Vagina (tissue), 2 donors: Measurements from ENCODE around the gene CUX1.

ENCODE experiments used
- CTCF ChIP-seq, 3 experiments: fragments of 450-650 bp in 2 of 3; fragments of 200-600 bp in 1 of 3; sonication (generic) in 1 of 3; IDR thresholded peaks; one replicate each; pipeline ENCODE4 v1.5.1; 2017 to 2019; ENCODE audit warnings: antibody characterized with exemption in 3 of 3, mild to moderate bottlenecking in 2 of 3, moderate library complexity in 2 of 3
- POLR2A ChIP-seq, 2 donors: fragments of 450-650 bp; IDR thresholded peaks; one replicate each; pipeline ENCODE4 v1.6.1; 2017; ENCODE audit warnings: antibody characterized with exemption in 2 of 2, mild to moderate bottlenecking in 2 of 2, moderate library complexity in 2 of 2
- POLR2AphosphoS5 ChIP-seq, 2 donors: sonication (generic); formaldehyde crosslinking; IDR thresholded peaks; one replicate each; pipeline ENCODE4 v1.9.0; 2017; ENCODE audit warnings: antibody characterized with exemption in 2 of 2, mild to moderate bottlenecking in 2 of 2, low read depth in 1 of 2; ENCODE audit not compliant: insufficient read depth in 1 of 2

- no peak for TF ChIP-seq CTCF (IDR thresholded peaks at IDR 0.05)
- no peak for TF ChIP-seq POLR2A (IDR thresholded peaks at IDR 0.05)
- no peak for TF ChIP-seq POLR2AphosphoS5 (IDR thresholded peaks at IDR 0.05; ENCODE audit: insufficient read depth in 1 of 2, low read depth in 1 of 2)
Measured at GRCh38 chr7:101964680-101965452, 147.4 kb downstream of the CUX1 start.
